HG03342 (cell line): ENCODE data around the gene CPLANE2.
"Not testable (repeated sequence)": the region's sequence is repeated elsewhere in the genome, so short reads cannot be mapped to it uniquely, and the experiment has no call there.

Experiments
- ATAC-seq: cut with Tn5 transposase; IDR thresholded peaks from one replicate; pipeline ENCODE4 v1.9.1; 2021; ENCODE audit warnings: mild to moderate bottlenecking, moderate library complexity; ENCODE audit not compliant: unreplicated experiment

The CPLANE2 gene

GRCh38 chr1:16236511-16237342 lies at the start of gene CPLANE2:
TSS of gene CPLANE2 (minus strand) at chr1:16237183. CDS start at chr1:16236742, 441 bp downstream.
- ATAC-seq = peak; percentile 75

- ATAC-seq = no peak
These were observed 49.1 kb upstream of the CPLANE2 start for GRCh38 chr1:16286122-16286521.

- ATAC-seq = no peak
These were observed 44.8 kb upstream of the CPLANE2 start for GRCh38 chr1:16281765-16282164.

GRCh38 chr1:16279186-16279585 lies 42.2 kb upstream of the CPLANE2 start:
- no peak for ATAC-seq

GRCh38 chr1:16276302-16277030 lies 39.5 kb upstream of the CPLANE2 start:
- no peak for ATAC-seq

- no peak for ATAC-seq
These were observed 38.6 kb upstream of the CPLANE2 start for GRCh38 chr1:16275591-16275990.

- no peak for ATAC-seq
These were observed 30.8 kb upstream of the CPLANE2 start for GRCh38 chr1:16267690-16268180.

- ATAC-seq = no peak
These were observed 29.6 kb upstream of the CPLANE2 start for GRCh38 chr1:16266411-16267118.

- ATAC-seq = no peak
These were observed 25.1 kb upstream of the CPLANE2 start for GRCh38 chr1:16262067-16262466.

- ATAC-seq = no peak
These were observed 23.8 kb upstream of the CPLANE2 start for GRCh38 chr1:16260814-16261213.

GRCh38 chr1:16258591-16259135 lies 21.7 kb upstream of the CPLANE2 start:
- no peak for ATAC-seq

- no peak for ATAC-seq
These were observed 21.0 kb upstream of the CPLANE2 start for GRCh38 chr1:16257968-16258367.

- not testable (repeated sequence) for ATAC-seq
These were observed 20.6 kb upstream of the CPLANE2 start for GRCh38 chr1:16257556-16257955.

- ATAC-seq = no peak
These were observed 19.5 kb upstream of the CPLANE2 start for GRCh38 chr1:16256478-16256877.

- no peak for ATAC-seq
These were observed 17.4 kb upstream of the CPLANE2 start for GRCh38 chr1:16254263-16254928.

- no peak for ATAC-seq
These were observed 16.4 kb upstream of the CPLANE2 start for GRCh38 chr1:16253332-16253922.

- no peak for ATAC-seq
These were observed 15.9 kb upstream of the CPLANE2 start for GRCh38 chr1:16252912-16253311.

- ATAC-seq = no peak
These were observed 14.4 kb upstream of the CPLANE2 start for GRCh38 chr1:16251381-16251780.

GRCh38 chr1:16250524-16251251 lies 13.7 kb upstream of the CPLANE2 start:
- no peak for ATAC-seq
